Adrenal gland (tissue), 12 donors: ENCODE measurements around the gene LASP1. TPM values are rescaled to one million over a fixed set of nuclear protein-coding genes. Genes with fewer than 3 reads are reported as not detected.

Experiments
- DNase-seq, 7 donors: peaks; one replicate each; pipeline ENCODE4 v3.0.0-alpha.2; 2019 to 2020
- H3K27ac ChIP-seq, 5 donors: fragments of 200-600 bp; sonication (generic) in 4 of 5; 1 replicate in 3 of 5; 2 replicates in 2 of 5; pipeline versions ENCODE4 v1.5.1 to v1.8.0; 2016 to 2020; ENCODE audit warnings: mild to moderate bottlenecking in 1 of 5
- H3K27me3 ChIP-seq: fragments of 200-600 bp; 2 replicates; pipeline ENCODE4 v1.8.0; 2021
- H3K36me3 ChIP-seq, 2 donors: fragments of 200-600 bp; replicated peaks in 1 of 2; 1 replicate in 1 of 2; 2 replicates in 1 of 2; pipeline versions ENCODE4 v1.5.1 to v1.8.0; 2018 to 2022
- H3K4me1 ChIP-seq, 2 donors: fragments of 200-600 bp; replicated peaks in 1 of 2; 1 replicate in 1 of 2; 2 replicates in 1 of 2; pipeline versions ENCODE4 v1.5.1 to v1.8.0; 2018 to 2021
- H3K4me3 ChIP-seq, 4 donors: fragments of 200-600 bp; sonication (generic) in 3 of 4; one replicate each; pipeline ENCODE4 v1.5.1; 2016 to 2018
- H3K9me3 ChIP-seq, 3 donors: fragments of 200-600 bp; sonication (generic) in 1 of 3; replicated peaks in 1 of 3; 1 replicate in 2 of 3; 2 replicates in 1 of 3; pipeline versions ENCODE4 v1.5.1 to v1.8.0; 2016 to 2021
- CTCF ChIP-seq, 6 experiments: fragments of 450-650 bp in 4 of 6; fragments of 200-600 bp in 2 of 6; sonication (generic) in 1 of 6; IDR thresholded peaks; 1 replicate in 5 of 6; 2 replicates in 1 of 6; pipeline versions ENCODE4 v1.5.1 to v1.8.0; 2016 to 2021; ENCODE audit warnings: antibody characterized with exemption in 6 of 6, mild to moderate bottlenecking in 2 of 6, moderate library complexity in 1 of 6
- POLR2A ChIP-seq, 2 donors: fragments of 450-650 bp; IDR thresholded peaks; one replicate each; pipeline ENCODE4 v1.6.1; 2017; ENCODE audit warnings: antibody characterized with exemption in 2 of 2, mild to moderate bottlenecking in 2 of 2, moderate library complexity in 1 of 2
- WGBS, 4 donors: extraction: QIAGEN DNeasy Blood & Tissue Kit in 2 of 4; methylation state at CpG; one replicate each; pipeline versions ENCODE4 v1.1.5 to v1.1.7; 2013 to 2017; 5-methylcytosine and 5-hydroxymethylcytosine counted together
- intact Hi-C, 2 donors: fragments of 100-400 bp; cut with DNase I; formaldehyde crosslinking; loops; one replicate each; pipeline versions ENCODE4 v1.14.1 to v1.15.0; 2022 to 2023
- polyA plus RNA-seq, 3 donors: library from polyadenylated mRNA; stranded (reverse); fragments of 200-250 nt in 2 of 3; fragments of 350-450 nt in 1 of 3; fragmentation: Illumina TruSeq in 1 of 3; extraction: RNeasy Lipid Tissue Mini Kit (QIAGEN cat#74804) in 1 of 3; gene quantifications; one replicate each; pipeline ENCODE4 v1.2.3, GENCODE V29; 2013 to 2014
- total RNA-seq, 9 donors: library from RNA; depleted of rRNA in 4 of 9; stranded (reverse); fragments of >200 nt in 4 of 9; fragments of 120-200 nt in 1 of 9; fragmentation: NEBNext Ultra II Directional in 1 of 9; extraction: Animal tissue kit (Norgen Biotek cat#: 25700) in 1 of 9; gene quantifications; one replicate each; pipeline versions ENCODE4 v1.1.0 to v1.2.4, GENCODE V29; 2013 to 2023
- donor health status: healthy with polysubstance abuse.
- donor health status: Bipolar disorder and iron deficiency.
- donor health status: DM: yes; HTN: yes; CAD: no.
- donor health status: DM: no; HTN: no; CAD: no.
- donor health status: DM: no; HTN: no; CAD: no.
- donor health status: DM: yes; HTN: yes; CAD: no.

LASP1 gene
- total and polyA plus RNA-seq, 12 donors, result 36.3 to 123 (median 88.0) TPM

- DNase-seq, result peak in 3 of 7 donors; percentile 83 to 94 (median 84)
- Histone ChIP-seq H3K4me3 (no peak overlapping the region), H3K36me3 (peaks cover 0 to 21% of the 10 kb centered on the region in 2 donors), H3K27ac (peak overlapping the region in 2 of 5 donors; percentile 35 to 51), H3K27me3 (no peaks in the 10 kb centered on the region), H3K4me1 (no peaks in the 10 kb centered on the region), H3K9me3 (no peaks in the 10 kb centered on the region)
- WGBS, 4 donors, result 42 to 87% (median 77%) methylated on average over 12 to 13 of the region's 13 CpGs
- TF ChIP-seq POLR2A (IDR thresholded peaks at IDR 0.05) (no peak), CTCF (IDR thresholded peaks at IDR 0.05) (no peak)
- intact Hi-C loops, result no loop called here
Observed at GRCh38 chr17:38844261-38844757, 25.5 kb upstream of the LASP1 start.

- H3K36me3 ChIP-seq, result peaks cover 0 to 50% of the 10 kb centered on the region in 2 donors
- no peaks in the 10 kb centered on the region for H3K27me3 ChIP-seq
- H3K27ac ChIP-seq, result no peak overlapping the region
- intact Hi-C loops, result no loop called here
- H3K9me3 ChIP-seq, result no peaks in the 10 kb centered on the region
- no peak for TF ChIP-seq CTCF (IDR thresholded peaks at IDR 0.05)
- TF ChIP-seq POLR2A (IDR thresholded peaks at IDR 0.05), result no peak
- WGBS, 4 donors, result 89 to 100% (median 99%) methylated on average over 1 of the region's 1 CpG
- peaks cover 24 to 25% of the 10 kb centered on the region in 2 donors for H3K4me1 ChIP-seq
- DNase-seq, result no peak
- no peak overlapping the region for H3K4me3 ChIP-seq
Observed at GRCh38 chr17:38848557-38848891, 21.3 kb upstream of the LASP1 start.

GRCh38 chr17:38848939-38849605 lies 20.8 kb upstream of the LASP1 start:
- Histone ChIP-seq H3K27ac (no peak overlapping the region), H3K27me3 (no peaks in the 10 kb centered on the region), H3K4me3 (no peak overlapping the region), H3K9me3 (no peaks in the 10 kb centered on the region), H3K4me1 (peaks cover 24 to 27% of the 10 kb centered on the region in 2 donors), H3K36me3 (peaks cover 0 to 50% of the 10 kb centered on the region in 2 donors)
- TF ChIP-seq POLR2A (IDR thresholded peaks at IDR 0.05), result no peak
- TF ChIP-seq CTCF (IDR thresholded peaks at IDR 0.05), result no peak
- DNase-seq, result no peak
- intact Hi-C loops, result no loop called here
- 82 to 87% (median 83%) methylated on average over 16 of the region's 16 CpGs for WGBS, 4 donors

GRCh38 chr17:38850374-38850773 lies 19.5 kb upstream of the LASP1 start:
- no peak for DNase-seq
- TF ChIP-seq CTCF (IDR thresholded peaks at IDR 0.05), result no peak
- no peak for TF ChIP-seq POLR2A (IDR thresholded peaks at IDR 0.05)
- intact Hi-C loops, result no loop called here
- Histone ChIP-seq H3K27me3 (no peaks in the 10 kb centered on the region), H3K4me1 (peaks cover 24 to 32% of the 10 kb centered on the region in 2 donors), H3K27ac (no peak overlapping the region), H3K9me3 (no peaks in the 10 kb centered on the region), H3K4me3 (no peak overlapping the region), H3K36me3 (peaks cover 0 to 50% of the 10 kb centered on the region in 2 donors)
- 61 to 70% (median 63%) methylated on average over 7 of the region's 7 CpGs for WGBS, 4 donors
